GM18907 (cell line): Measurements from ENCODE around the gene QSER1.
"Not testable (repeated sequence)": the region's sequence is repeated elsewhere in the genome, so short reads cannot be mapped to it uniquely, and the experiment has no call there.

Source experiments
- ATAC-seq: cut with Tn5 transposase; IDR thresholded peaks from one replicate; pipeline ENCODE4 v1.9.1; 2021; ENCODE audit warnings: mild to moderate bottlenecking, moderate library complexity; ENCODE audit not compliant: unreplicated experiment

Gene QSER1

GRCh38 chr11:32931606-32932005 is 39.0 kb downstream of the QSER1 start:
- no peak for ATAC-seq

- no peak for ATAC-seq
These were observed 39.6 kb downstream of the QSER1 start for GRCh38 chr11:32932196-32932595.

GRCh38 chr11:32935462-32936029 is 42.9 kb downstream of the QSER1 start:
- ATAC-seq: no peak

- ATAC-seq: not testable (repeated sequence)
These were observed 43.6 kb downstream of the QSER1 start for GRCh38 chr11:32936178-32936577.

GRCh38 chr11:32937283-32937682 is 44.7 kb downstream of the QSER1 start:
- not testable (repeated sequence) for ATAC-seq

- ATAC-seq: peak; percentile 74
These were observed 46.4 kb downstream of the QSER1 start for GRCh38 chr11:32939046-32939445.

GRCh38 chr11:32939866-32940265 is 47.3 kb downstream of the QSER1 start:
- no peak for ATAC-seq

GRCh38 chr11:32940865-32941264 is 48.3 kb downstream of the QSER1 start:
- ATAC-seq: no peak

- no peak for ATAC-seq
These were observed 55.4 kb downstream of the QSER1 start for GRCh38 chr11:32947978-32948377.

- ATAC-seq: no peak
These were observed 57.1 kb downstream of the QSER1 start for GRCh38 chr11:32949739-32950138.

GRCh38 chr11:32952421-32952820 is 59.8 kb downstream of the QSER1 start:
- ATAC-seq: no peak

GRCh38 chr11:32953700-32954099 is 61.1 kb downstream of the QSER1 start:
- no peak for ATAC-seq

- ATAC-seq: no peak
These were observed 68.0 kb downstream of the QSER1 start for GRCh38 chr11:32960553-32961164.

- no peak for ATAC-seq
These were observed 69.4 kb downstream of the QSER1 start for GRCh38 chr11:32962016-32962415.

- ATAC-seq: no peak
These were observed 71.1 kb downstream of the QSER1 start for GRCh38 chr11:32963721-32964120.

- no peak for ATAC-seq
These were observed 75.9 kb downstream of the QSER1 start for GRCh38 chr11:32968541-32968940.

GRCh38 chr11:32972233-32972632 is 79.6 kb downstream of the QSER1 start:
- not testable (repeated sequence) for ATAC-seq

GRCh38 chr11:32972781-32973180 is 80.2 kb downstream of the QSER1 start:
- no peak for ATAC-seq

- no peak for ATAC-seq
These were observed 90.0 kb downstream of the QSER1 start for GRCh38 chr11:32982626-32983025.

GRCh38 chr11:32983506-32983905 is 90.9 kb downstream of the QSER1 start:
- ATAC-seq: no peak

- ATAC-seq: no peak
These were observed 93.0 kb downstream of the QSER1 start for GRCh38 chr11:32985600-32985999.

GRCh38 chr11:32987851-32988250 is 95.2 kb downstream of the QSER1 start:
- ATAC-seq: no peak

- no peak for ATAC-seq
These were observed 97.9 kb downstream of the QSER1 start for GRCh38 chr11:32990481-32990880.
